HG02840 (cell line): Measurements from ENCODE around the gene CTNNBL1.
"Not testable (repeated sequence)": the region's sequence is repeated elsewhere in the genome, so short reads cannot be mapped to it uniquely, and the experiment has no call there.

Experiments
- ATAC-seq: cut with Tn5 transposase; IDR thresholded peaks from one replicate; pipeline ENCODE4 v1.9.1; 2021; ENCODE audit warnings: mild to moderate bottlenecking, moderate library complexity, moderate number of reproducible peaks; ENCODE audit not compliant: unreplicated experiment, low FRiP score

CTNNBL1 gene

GRCh38 chr20:37845878-37846277, 152.0 kb downstream of the CTNNBL1 start:
- ATAC-seq = no peak

DNA sequence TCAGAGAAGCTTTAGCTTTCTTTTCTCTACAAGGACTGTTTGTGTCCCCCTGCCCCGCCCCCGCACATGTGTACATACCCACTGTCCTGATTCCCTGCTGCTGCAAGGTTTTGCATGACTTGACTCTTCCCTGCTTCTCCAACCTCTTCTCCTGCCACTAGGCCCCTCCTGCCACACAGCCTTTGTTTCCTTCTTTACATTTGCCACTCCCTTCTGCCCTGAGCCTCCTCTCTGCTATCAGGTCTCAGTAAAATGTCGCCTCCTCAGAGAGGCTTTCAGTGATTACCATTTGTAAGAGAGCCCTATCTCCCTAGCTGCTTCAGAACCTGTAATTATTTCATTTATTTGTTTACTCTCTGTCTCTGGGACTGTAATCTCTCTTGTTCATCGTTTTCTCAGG, 152.7 kb downstream of the CTNNBL1 start:
- ATAC-seq = no peak

GRCh38 chr20:37848706-37849105, 154.9 kb downstream of the CTNNBL1 start:
- no peak for ATAC-seq

DNA sequence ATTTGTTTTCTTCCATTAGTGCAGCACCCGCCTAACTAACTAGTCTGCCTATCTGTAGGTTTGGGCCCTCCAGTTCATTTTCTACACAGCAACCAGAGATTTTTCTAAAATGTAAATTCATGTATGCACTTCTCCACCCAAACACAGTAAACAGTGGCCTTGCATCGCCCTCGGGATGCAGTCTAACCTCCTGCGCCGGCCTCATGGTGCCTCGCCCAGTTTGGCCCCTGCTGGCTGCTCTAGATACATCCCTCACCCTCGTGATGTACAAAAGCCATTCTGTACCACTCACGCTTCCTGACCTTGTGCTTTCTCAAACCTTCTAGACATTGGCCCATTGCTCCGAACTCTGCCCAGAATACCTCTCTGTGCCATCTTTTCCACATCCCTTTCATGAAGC, 155.3 kb downstream of the CTNNBL1 start:
- ATAC-seq = no peak

DNA sequence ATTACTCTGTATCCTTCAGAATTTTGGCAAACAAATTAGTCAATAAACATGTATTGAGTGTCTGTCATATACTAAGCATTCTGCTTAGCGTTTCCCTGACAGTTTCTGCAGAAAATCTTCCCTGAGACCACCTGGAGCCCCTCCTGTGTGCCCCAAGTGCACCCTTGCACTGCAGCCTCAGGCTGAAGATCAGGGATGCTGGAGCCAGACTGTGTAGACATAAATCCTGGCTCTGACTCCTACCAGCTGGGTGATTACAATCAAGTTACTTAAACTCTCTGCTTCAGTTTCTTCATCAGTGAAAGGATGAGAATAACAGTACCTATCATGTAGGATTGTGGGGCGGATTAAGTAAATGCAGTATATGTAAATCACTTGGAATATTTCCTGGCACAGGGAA, 155.7 kb downstream of the CTNNBL1 start:
- no peak for ATAC-seq

GRCh38 chr20:37850036-37850592, 156.3 kb downstream of the CTNNBL1 start:
- ATAC-seq = no peak

GRCh38 chr20:37850724-37851355, 157.0 kb downstream of the CTNNBL1 start:
- ATAC-seq = no peak

DNA sequence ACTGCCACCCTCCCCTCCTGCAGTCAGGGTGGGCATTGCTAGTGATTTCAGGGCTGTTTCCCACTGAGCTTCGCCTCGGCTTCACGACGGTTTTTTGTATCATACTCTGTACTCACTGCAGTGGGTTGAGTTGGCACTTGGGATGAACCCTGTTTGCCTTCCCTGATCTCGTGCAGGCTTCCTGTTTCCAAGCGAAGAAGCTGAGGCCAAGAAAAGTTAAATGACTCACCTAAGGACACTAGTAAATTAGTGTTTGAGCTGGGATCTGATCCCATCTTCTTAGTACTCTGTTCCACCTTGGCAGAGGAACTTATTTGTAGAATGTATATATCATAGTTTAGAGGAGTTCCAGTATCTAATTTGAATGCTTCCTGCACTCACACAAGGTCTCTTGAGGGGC, 158.8 kb downstream of the CTNNBL1 start:
- ATAC-seq = no peak

DNA sequence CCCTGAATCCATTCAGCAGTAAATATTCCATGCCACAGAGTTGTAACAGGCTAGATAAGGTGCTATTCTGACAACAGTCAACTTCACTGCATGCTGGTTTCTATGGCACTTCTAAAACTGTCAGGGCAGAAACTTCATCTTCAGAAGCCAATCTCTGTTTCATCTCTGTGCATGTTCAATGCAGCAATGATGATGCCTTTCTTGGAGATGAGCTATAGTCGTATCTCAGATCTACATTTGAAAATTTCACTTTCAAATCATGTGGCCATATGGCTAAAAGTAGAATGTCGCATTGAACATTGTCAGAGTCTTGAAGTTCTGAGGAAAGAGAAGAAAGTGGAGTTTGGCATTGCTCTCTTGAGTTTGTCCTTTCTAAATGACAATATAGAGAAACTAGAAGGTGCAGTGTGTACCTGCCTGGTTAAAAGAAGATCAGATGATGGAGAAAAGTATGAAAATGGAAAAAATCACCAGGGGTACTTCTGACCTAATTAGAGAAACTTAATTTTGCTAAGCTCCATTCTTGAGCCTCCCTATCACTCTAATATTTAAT, 160.1 kb downstream of the CTNNBL1 start:
- ATAC-seq = no peak

- not testable (repeated sequence) for ATAC-seq
These were observed 162.2 kb downstream of the CTNNBL1 start for GRCh38 chr20:37856034-37856433.

GRCh38 chr20:37856932-37857660, 163.3 kb downstream of the CTNNBL1 start:
- no peak for ATAC-seq

- no peak for ATAC-seq
These were observed 165.8 kb downstream of the CTNNBL1 start for GRCh38 chr20:37859406-37860171.

- no peak for ATAC-seq
These were observed 169.5 kb downstream of the CTNNBL1 start for GRCh38 chr20:37863289-37863688.

GRCh38 chr20:37864298-37864697, 170.5 kb downstream of the CTNNBL1 start:
- ATAC-seq = no peak

DNA sequence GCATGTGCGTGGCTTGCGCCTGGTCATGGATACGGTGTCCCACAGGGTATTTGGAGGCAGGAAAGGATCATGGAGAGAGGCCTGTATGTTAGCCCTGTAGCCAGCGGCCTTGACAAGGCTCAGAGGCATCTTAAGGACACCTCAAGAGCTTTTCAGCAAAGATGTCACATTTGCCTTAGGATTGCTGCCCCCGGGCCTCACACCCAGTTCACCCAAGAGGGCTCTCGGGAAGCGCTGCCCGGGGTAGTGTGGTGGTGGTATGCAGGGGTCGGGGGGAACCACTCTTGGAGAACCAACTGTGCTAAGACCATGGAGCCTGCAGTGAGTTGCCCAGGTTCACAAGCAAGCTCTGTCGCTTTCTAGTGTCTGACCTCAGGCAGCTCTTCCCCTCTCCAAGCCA, 172.2 kb downstream of the CTNNBL1 start:
- ATAC-seq = no peak

- no peak for ATAC-seq
These were observed 173.7 kb downstream of the CTNNBL1 start for GRCh38 chr20:37867289-37868195.

DNA sequence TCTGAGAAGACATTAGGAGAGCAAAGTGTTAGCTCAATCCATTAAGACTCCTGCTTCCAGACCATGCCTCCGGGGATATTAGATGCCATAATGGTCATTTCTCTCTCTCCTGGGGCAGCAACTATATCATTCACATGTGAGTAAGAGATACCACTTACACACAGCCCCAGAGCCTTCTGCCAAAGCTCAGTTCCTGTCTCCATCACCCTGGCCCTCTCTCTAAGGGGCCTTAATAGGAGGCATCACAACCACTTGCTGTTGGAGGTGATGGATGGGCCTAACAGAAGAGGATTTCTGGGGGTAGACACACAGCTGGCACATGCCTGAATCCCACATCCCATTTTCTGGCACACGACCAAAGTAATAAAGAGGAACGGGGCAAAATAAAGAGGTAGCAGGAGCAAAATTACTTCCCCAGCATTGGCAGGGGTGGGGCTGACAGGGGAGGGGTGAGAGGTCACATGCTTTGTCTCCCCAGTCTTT, 175.1 kb downstream of the CTNNBL1 start:
- no peak for ATAC-seq

- ATAC-seq = no peak
These were observed 175.6 kb downstream of the CTNNBL1 start for GRCh38 chr20:37869334-37869861.

- no peak for ATAC-seq
These were observed 176.5 kb downstream of the CTNNBL1 start for GRCh38 chr20:37870294-37870693.
